GM19395 (cell line): ENCODE measurements around the gene MAB21L1.

Source experiments
- ATAC-seq: cut with Tn5 transposase; IDR thresholded peaks from one replicate; pipeline ENCODE4 v1.9.1; 2021; ENCODE audit warnings: mild to moderate bottlenecking, moderate library complexity; ENCODE audit not compliant: unreplicated experiment

The MAB21L1 gene

GRCh38 chr13:35475960-35476943, at the start of gene MAB21L1:
MAB21L1 (minus strand) TSS chr13:35476689; CDS start chr13:35476138, 551 bp downstream.
- ATAC-seq = no peak

DNA sequence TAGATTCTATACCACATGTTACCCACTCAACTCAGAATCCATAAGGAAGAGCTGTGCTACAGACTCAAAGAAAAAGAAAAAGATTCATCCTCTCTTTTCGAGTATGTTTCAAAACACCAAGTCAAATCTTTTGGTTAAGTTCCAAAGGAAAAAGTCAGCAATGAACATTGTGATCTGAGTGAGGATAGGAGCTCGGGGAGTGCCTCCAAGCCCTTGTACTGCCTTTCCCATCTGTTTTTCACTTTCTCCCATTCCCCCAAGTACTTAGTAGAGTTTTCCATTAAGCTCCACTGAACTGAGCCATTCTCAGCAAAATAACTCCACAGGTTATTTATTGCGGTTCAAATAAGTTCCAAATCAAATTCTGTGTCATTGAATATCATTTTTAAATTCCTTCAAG, 47.7 kb upstream of the MAB21L1 start:
- ATAC-seq = no peak

- ATAC-seq = no peak
Measured at GRCh38 chr13:35518337-35518946, 42.0 kb upstream of the MAB21L1 start.

DNA sequence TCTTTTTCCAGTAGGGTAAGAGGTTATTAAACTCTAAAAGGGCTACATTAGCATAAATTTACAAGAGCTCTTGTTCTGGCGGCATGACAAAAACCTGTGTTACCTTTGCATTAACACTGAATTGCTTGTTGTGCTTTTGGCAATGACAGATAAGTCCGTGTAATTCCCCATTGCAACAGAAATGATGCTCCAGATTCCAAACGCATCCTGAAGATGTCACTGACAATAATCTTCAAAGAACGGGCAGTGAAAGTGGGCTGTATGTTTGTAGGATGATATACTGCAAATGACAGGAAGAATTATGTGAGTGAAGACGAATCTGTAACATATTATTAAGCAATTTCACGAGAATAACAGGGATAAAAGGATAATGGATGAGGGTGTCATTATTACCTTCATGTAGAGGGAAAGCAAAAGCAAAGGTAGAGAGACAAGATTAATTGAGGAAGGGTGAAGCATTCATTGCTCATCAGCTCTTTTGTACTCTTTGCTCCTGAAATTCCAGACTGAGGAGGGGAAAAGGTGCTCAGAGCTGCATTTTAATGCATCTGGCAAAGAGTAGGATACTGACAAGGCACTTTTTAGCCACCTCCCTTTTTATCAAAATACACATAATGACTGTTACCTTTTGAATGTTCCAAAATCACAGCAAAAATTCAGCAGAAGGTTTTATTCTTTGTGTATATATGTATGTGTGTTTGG, 38.5 kb upstream of the MAB21L1 start:
- ATAC-seq = no peak

- ATAC-seq = no peak
Measured at GRCh38 chr13:35514061-35514477, 37.6 kb upstream of the MAB21L1 start.

- no peak for ATAC-seq
Measured at GRCh38 chr13:35512271-35512920, 35.9 kb upstream of the MAB21L1 start.

DNA sequence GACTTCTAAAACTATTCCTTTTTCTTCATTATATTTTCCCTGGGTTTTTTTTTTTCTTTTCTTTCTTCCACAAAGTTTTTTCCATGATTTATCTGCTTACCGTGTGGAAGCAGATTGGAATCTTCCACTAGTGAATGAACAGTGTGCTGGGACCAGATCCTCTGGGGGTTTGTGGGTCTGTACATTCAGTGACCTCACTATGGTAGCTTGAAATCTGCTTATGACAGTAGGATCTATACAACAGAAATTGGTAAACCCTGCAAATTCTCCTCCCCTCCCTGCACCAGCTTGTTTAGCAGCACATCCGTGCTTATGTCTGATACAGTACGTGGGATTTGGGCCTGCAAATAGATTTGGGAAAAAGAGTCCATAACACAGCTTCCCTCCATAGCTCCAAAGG, 26.0 kb upstream of the MAB21L1 start:
- ATAC-seq = no peak

- no peak for ATAC-seq
Measured at GRCh38 chr13:35501661-35502235, 25.3 kb upstream of the MAB21L1 start.

DNA sequence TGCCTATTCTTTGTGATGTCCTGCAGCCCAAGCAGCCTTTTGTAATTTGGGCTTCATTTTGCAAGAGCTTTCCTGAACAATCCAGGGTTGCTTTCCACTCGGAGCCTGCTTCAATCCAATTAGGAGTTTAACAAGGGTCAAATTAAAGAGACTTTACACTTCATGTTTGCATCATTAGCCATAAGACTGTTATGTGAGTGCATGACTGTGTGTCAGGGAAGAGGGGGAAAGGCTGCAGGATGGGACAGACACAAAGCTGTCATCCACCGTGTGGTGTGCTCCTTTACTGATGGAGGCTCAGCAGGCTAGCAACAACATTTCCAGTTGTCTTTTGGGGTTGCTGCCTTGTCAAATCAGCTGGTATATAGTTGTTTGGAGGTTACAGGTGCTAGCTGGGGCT, 23.7 kb upstream of the MAB21L1 start:
- ATAC-seq = no peak

DNA sequence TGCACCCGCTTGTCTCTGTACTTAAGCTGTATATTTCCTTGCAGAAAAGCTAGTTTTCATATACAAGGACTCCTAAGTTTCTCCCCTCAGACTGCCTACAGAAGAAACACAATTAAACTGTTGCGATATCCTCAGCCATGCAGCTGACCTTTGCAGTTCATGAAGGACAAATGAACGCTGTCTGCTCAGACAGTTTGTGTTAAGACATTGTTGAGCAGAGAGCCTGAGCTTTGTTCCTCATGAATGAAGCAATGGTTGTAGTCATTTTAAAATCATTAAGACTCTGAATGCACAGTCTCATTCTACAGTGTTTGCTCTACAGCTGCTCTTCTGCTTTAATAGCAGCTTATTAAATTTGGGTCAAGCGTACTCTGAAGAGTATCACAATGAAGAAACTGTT, 23.2 kb upstream of the MAB21L1 start:
- ATAC-seq = no peak

DNA sequence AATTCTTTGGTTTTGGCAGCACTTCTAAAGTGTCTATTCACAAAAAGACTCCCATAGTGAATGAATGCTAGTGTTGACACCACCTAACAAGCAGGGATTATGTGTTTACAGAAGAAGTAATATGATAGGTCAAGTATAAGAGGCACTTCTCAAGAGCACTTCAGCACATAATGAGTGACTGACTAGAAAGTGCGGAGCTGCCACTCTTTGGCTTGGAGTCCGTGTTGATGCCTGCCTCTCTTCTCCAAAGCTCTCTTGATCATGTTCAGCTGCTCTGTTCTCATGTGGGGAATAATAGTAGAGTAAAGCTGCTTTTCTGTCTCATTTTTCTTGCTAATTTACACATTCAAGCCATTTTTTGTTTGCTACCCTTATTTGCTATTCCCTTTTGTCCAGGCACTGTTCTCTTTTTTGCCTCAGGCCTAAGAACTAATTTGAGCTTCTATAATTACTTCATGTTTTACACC, 22.7 kb upstream of the MAB21L1 start:
- no peak for ATAC-seq

GRCh38 chr13:35498231-35498630, 21.7 kb upstream of the MAB21L1 start:
- ATAC-seq = no peak

- ATAC-seq = no peak
Measured at GRCh38 chr13:35496761-35497386, 20.4 kb upstream of the MAB21L1 start.

DNA sequence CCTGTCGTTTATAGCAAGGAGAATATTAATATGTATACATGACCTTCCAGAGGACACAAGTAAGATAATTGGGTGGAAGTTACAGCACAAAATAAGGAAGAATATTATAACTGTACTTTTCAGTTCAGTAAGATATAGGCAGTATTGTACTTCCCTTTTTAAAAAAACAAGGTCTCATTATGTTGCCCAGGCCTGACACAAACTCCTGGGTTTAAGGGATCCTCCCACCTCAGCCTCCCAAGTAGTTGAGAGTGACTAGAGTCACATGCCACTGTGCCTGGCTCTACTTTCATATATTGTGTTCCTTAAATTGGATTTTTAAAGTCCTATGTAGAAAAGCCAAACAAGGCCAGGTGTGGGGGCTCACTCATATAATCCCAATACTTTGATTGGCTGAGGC, 19.5 kb upstream of the MAB21L1 start:
- ATAC-seq = no peak

GRCh38 chr13:35489050-35489449, 12.6 kb upstream of the MAB21L1 start:
- no peak for ATAC-seq

- no peak for ATAC-seq
Measured at GRCh38 chr13:35485424-35485823, 8.9 kb upstream of the MAB21L1 start.

GRCh38 chr13:35484384-35484783, 7.9 kb upstream of the MAB21L1 start:
- no peak for ATAC-seq

GRCh38 chr13:35483761-35484160, 7.3 kb upstream of the MAB21L1 start:
- ATAC-seq = no peak

DNA sequence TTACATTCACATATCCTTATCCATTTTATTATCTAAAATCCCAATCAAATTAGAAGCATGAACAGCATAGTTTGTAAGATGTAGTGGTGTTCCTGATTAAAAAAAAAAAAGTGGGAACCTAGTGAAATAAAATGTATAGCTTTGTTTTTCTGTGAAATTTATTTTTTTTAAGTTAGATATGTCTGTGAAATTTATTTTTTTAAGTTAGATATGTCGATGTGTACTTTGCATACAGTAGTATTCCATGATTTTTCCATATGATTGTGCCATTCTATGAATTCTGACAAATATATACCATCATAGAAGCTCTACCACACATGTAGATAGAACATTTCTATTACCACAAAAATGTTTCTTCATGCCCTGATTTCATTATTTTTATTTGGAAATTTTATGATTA, 6.0 kb upstream of the MAB21L1 start:
- ATAC-seq = no peak

GRCh38 chr13:35481777-35482176, 5.3 kb upstream of the MAB21L1 start:
- no peak for ATAC-seq
